Erythroblast (primary cell): ENCODE results near the gene BPIFB1.

Experiments used
- GATA1 ChIP-seq: IDR thresholded peaks from 2 replicates; pipeline ENCODE4 v1.6.1; 2011; ENCODE audit warnings: low read depth, mild to moderate bottlenecking, control low read depth, low read length, moderate library complexity
- POLR2A ChIP-seq: IDR thresholded peaks from 2 replicates; pipeline ENCODE4 v1.6.1; 2011; ENCODE audit warnings: mild to moderate bottlenecking, low read length

GRCh38 chr20:33275871-33276270, 7.1 kb upstream of the BPIFB1 start:
- no peak for TF ChIP-seq POLR2A
- no peak for TF ChIP-seq GATA1
